Adipocyte (in vitro differentiated cells): ENCODE measurements around the gene SYTL2.

Experiments used
- DNase-seq: peaks from one replicate; pipeline ENCODE4 v3.0.0-alpha.2; 2015; ENCODE audit warnings: low read depth
- H3K27me3 ChIP-seq: replicated peaks from 2 replicates; pipeline ENCODE4 v1.7.0; 2013; ENCODE audit warnings: mild to moderate bottlenecking, low read length, moderate library complexity; ENCODE audit not compliant: control insufficient read depth, insufficient read depth
- H3K36me3 ChIP-seq: 2 replicates; pipeline ENCODE4 v1.7.0; 2013; ENCODE audit warnings: low read length, mild to moderate bottlenecking, moderate library complexity; ENCODE audit not compliant: control insufficient read depth, insufficient read depth, severe bottlenecking
- H3K4me1 ChIP-seq: 2 replicates; pipeline ENCODE4 v1.7.0; 2013; ENCODE audit warnings: mild to moderate bottlenecking, low read length, moderate library complexity; ENCODE audit not compliant: control insufficient read depth, insufficient read depth
- H3K4me3 ChIP-seq: 2 replicates; pipeline ENCODE4 v1.7.0; 2013; ENCODE audit warnings: mild to moderate bottlenecking, low read length, moderate library complexity
- H3K9ac ChIP-seq: 2 replicates; pipeline ENCODE4 v1.7.0; 2013; ENCODE audit warnings: mild to moderate bottlenecking, low read length, moderate library complexity
- H3K9me3 ChIP-seq: 2 replicates; pipeline ENCODE4 v1.7.0; 2013; ENCODE audit warnings: mild to moderate bottlenecking, low read length, moderate library complexity; ENCODE audit not compliant: control insufficient read depth

The SYTL2 gene

GRCh38 chr11:85774256-85775101, 36.5 kb downstream of the SYTL2 start:
- no peak overlapping the region for H3K9ac ChIP-seq
- no peak for DNase-seq
- peaks cover 3% of the 10 kb centered on the region for H3K27me3 ChIP-seq
- H3K36me3 ChIP-seq, result no peaks in the 10 kb centered on the region
- no peak overlapping the region for H3K4me3 ChIP-seq
- H3K9me3 ChIP-seq, result peaks cover under 1% of the 10 kb centered on the region
- H3K4me1 ChIP-seq, result no peaks in the 10 kb centered on the region

- peak; percentile 37 for DNase-seq
- H3K9me3 ChIP-seq, result peaks cover 4% of the 10 kb centered on the region
- no peaks in the 10 kb centered on the region for H3K4me1 ChIP-seq
- no peak overlapping the region for H3K4me3 ChIP-seq
- no peak overlapping the region for H3K9ac ChIP-seq
- peaks cover 3% of the 10 kb centered on the region for H3K27me3 ChIP-seq
- no peaks in the 10 kb centered on the region for H3K36me3 ChIP-seq
Measured at GRCh38 chr11:85772695-85773094, 38.2 kb downstream of the SYTL2 start.

GRCh38 chr11:85771568-85771967, 39.4 kb downstream of the SYTL2 start:
- H3K9me3 ChIP-seq, result peaks cover 4% of the 10 kb centered on the region
- H3K4me3 ChIP-seq, result no peak overlapping the region
- no peak overlapping the region for H3K9ac ChIP-seq
- peaks cover 3% of the 10 kb centered on the region for H3K27me3 ChIP-seq
- peaks cover 7% of the 10 kb centered on the region for H3K4me1 ChIP-seq
- DNase-seq, result no peak
- H3K36me3 ChIP-seq, result no peaks in the 10 kb centered on the region

- Histone ChIP-seq H3K4me1 (peaks cover 9% of the 10 kb centered on the region), H3K9ac (no peak overlapping the region), H3K4me3 (no peak overlapping the region), H3K27me3 (peaks cover 3% of the 10 kb centered on the region), H3K9me3 (peaks cover 4% of the 10 kb centered on the region), H3K36me3 (no peaks in the 10 kb centered on the region)
- no peak for DNase-seq
Measured at GRCh38 chr11:85769771-85770170, 41.2 kb downstream of the SYTL2 start.

- Histone ChIP-seq H3K27me3 (peaks cover 3% of the 10 kb centered on the region), H3K36me3 (no peaks in the 10 kb centered on the region), H3K4me1 (peaks cover 9% of the 10 kb centered on the region), H3K9me3 (peaks cover 4% of the 10 kb centered on the region), H3K9ac (no peak overlapping the region), H3K4me3 (no peak overlapping the region)
- no peak for DNase-seq
Measured at GRCh38 chr11:85768473-85769146, 42.3 kb downstream of the SYTL2 start.

GRCh38 chr11:85767246-85767945, 43.5 kb downstream of the SYTL2 start:
- no peaks in the 10 kb centered on the region for H3K27me3 ChIP-seq
- H3K36me3 ChIP-seq, result no peaks in the 10 kb centered on the region
- H3K4me1 ChIP-seq, result peaks cover 9% of the 10 kb centered on the region
- no peak for DNase-seq
- H3K9ac ChIP-seq, result no peak overlapping the region
- H3K9me3 ChIP-seq, result peaks cover 4% of the 10 kb centered on the region
- no peak overlapping the region for H3K4me3 ChIP-seq

- Histone ChIP-seq H3K4me1 (peaks cover 9% of the 10 kb centered on the region), H3K4me3 (peak overlapping the region; percentile 9), H3K27me3 (no peaks in the 10 kb centered on the region), H3K9ac (no peak overlapping the region), H3K9me3 (peaks cover 4% of the 10 kb centered on the region), H3K36me3 (no peaks in the 10 kb centered on the region)
- peak; percentile 61 for DNase-seq
Measured at GRCh38 chr11:85766721-85767161, 44.2 kb downstream of the SYTL2 start.

- no peak for DNase-seq
- H3K9ac ChIP-seq, result no peak overlapping the region
Measured at GRCh38 chr11:85764796-85765195, 46.1 kb downstream of the SYTL2 start.

GRCh38 chr11:85762226-85762625, 48.7 kb downstream of the SYTL2 start:
- no peak for DNase-seq
- Histone ChIP-seq H3K9ac (no peak overlapping the region), H3K4me3 (no peak overlapping the region), H3K27me3 (no peaks in the 10 kb centered on the region), H3K4me1 (peaks cover 24% of the 10 kb centered on the region), H3K9me3 (no peaks in the 10 kb centered on the region), H3K36me3 (no peaks in the 10 kb centered on the region)

More at GRCh38 chr11:85764796-85765195, 46.1 kb downstream of the SYTL2 start:
- Histone ChIP-seq H3K4me1 (peaks cover 21% of the 10 kb centered on the region), H3K9me3 (peaks cover 4% of the 10 kb centered on the region), H3K27me3 (no peaks in the 10 kb centered on the region), H3K4me3 (no peak overlapping the region), H3K36me3 (no peaks in the 10 kb centered on the region)

- DNase-seq, result peak; percentile 84
- Histone ChIP-seq H3K9ac (no peak overlapping the region), H3K27me3 (no peaks in the 10 kb centered on the region), H3K4me1 (peaks cover 16% of the 10 kb centered on the region), H3K36me3 (no peaks in the 10 kb centered on the region), H3K4me3 (no peak overlapping the region), H3K9me3 (no peaks in the 10 kb centered on the region)
Measured at GRCh38 chr11:85759915-85760314, 51.0 kb downstream of the SYTL2 start.

- Histone ChIP-seq H3K36me3 (no peaks in the 10 kb centered on the region), H3K27me3 (no peaks in the 10 kb centered on the region), H3K4me1 (peaks cover 16% of the 10 kb centered on the region), H3K4me3 (no peak overlapping the region), H3K9me3 (no peaks in the 10 kb centered on the region), H3K9ac (no peak overlapping the region)
- DNase-seq, result no peak
Measured at GRCh38 chr11:85758480-85759039, 52.4 kb downstream of the SYTL2 start.
